KMS-11 (cell line): ENCODE data around the gene ARHGEF37.

Experiments used
- H2AFZ ChIP-seq: fragments of 200-600 bp; sonication (generic); 2 replicates; pipeline ENCODE4 v1.6.1; 2016; ENCODE audit warnings: antibody characterized with exemption, mixed run types, low read depth
- H3K27ac ChIP-seq: fragments of 200-600 bp; sonication (generic); 2 replicates; pipeline ENCODE4 v1.6.1; 2016; ENCODE audit warnings: mild to moderate bottlenecking, mixed run types
- H3K27me3 ChIP-seq: fragments of 200-600 bp; sonication (generic); 2 replicates; pipeline ENCODE4 v1.6.1; 2017; ENCODE audit warnings: mild to moderate bottlenecking, low read depth, mixed run types, moderate library complexity; ENCODE audit not compliant: insufficient read depth
- H3K36me3 ChIP-seq: fragments of 200-600 bp; sonication (generic); 2 replicates; pipeline ENCODE4 v1.6.1; 2017; ENCODE audit warnings: mild to moderate bottlenecking, mixed run types; ENCODE audit not compliant: insufficient read depth
- H3K4me1 ChIP-seq: fragments of 200-600 bp; sonication (generic); 2 replicates; pipeline ENCODE4 v1.6.1; 2016; ENCODE audit warnings: mild to moderate bottlenecking, low read depth, mixed run types; ENCODE audit not compliant: poor library complexity, severe bottlenecking
- H3K4me2 ChIP-seq: fragments of 200-600 bp; sonication (generic); 2 replicates; pipeline ENCODE4 v1.7.0; 2016; ENCODE audit warnings: mild to moderate bottlenecking, mixed run types
- H3K4me3 ChIP-seq: fragments of 200-600 bp; sonication (generic); IDR thresholded peaks from 2 replicates; pipeline ENCODE4 v1.6.1; 2017; ENCODE audit warnings: low read depth, low read length, mixed read lengths; ENCODE audit not compliant: insufficient read depth
- H3K79me2 ChIP-seq: fragments of 200-600 bp; sonication (generic); 2 replicates; pipeline ENCODE4 v1.6.1; 2016; ENCODE audit warnings: low read depth, mixed run types; ENCODE audit not compliant: insufficient read depth
- H3K9ac ChIP-seq: fragments of 200-600 bp; sonication (generic); 2 replicates; pipeline ENCODE4 v1.6.1; 2016; ENCODE audit warnings: mild to moderate bottlenecking, mixed run types
- H4K20me1 ChIP-seq: fragments of 200-600 bp; sonication (generic); 2 replicates; pipeline ENCODE4 v1.6.1; 2016; ENCODE audit warnings: mild to moderate bottlenecking, mixed run types; ENCODE audit not compliant: insufficient read depth
- CTCF ChIP-seq: fragments of 200-600 bp; sonication (generic); conservative IDR thresholded peaks from 2 replicates; pipeline ENCODE4 v1.6.1; 2017; ENCODE audit warnings: low read depth, mild to moderate bottlenecking, antibody characterized with exemption, low read length, moderate library complexity, mixed read lengths

Gene ARHGEF37

DNA sequence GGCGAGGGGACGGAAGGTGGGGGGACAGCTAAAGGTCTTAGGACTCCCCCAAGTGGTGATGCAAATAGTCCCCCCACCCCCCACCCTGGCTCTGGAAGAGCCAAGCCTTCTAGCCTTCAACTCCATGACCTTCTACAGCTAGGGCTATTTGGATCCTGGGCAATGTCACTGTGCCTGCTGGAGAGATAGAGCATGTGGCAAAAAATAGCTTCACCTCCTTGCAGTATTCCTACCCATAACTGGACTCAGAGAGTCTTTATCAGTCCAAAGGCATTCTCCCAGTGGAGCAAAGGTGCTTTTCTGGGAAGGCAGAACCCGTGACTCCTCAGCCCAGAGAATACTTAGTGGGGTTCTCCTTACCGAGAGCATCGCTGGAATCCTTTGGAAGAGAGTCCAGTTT lies 100.0 kb downstream of the ARHGEF37 start:
- no peak overlapping the region for H3K4me3 ChIP-seq
- no peaks in the 10 kb centered on the region for H3K79me2 ChIP-seq
- no peak overlapping the region for H3K27ac ChIP-seq
- no peaks in the 10 kb centered on the region for H4K20me1 ChIP-seq
- no peak overlapping the region for H3K4me2 ChIP-seq
- no peaks in the 10 kb centered on the region for H3K27me3 ChIP-seq
- H3K4me1 ChIP-seq: no peaks in the 10 kb centered on the region
- H2AFZ ChIP-seq: no peak overlapping the region
- H3K9ac ChIP-seq: no peak overlapping the region
- no peak for TF ChIP-seq CTCF
- no peaks in the 10 kb centered on the region for H3K36me3 ChIP-seq

- Histone ChIP-seq H3K9ac (no peak overlapping the region), H3K27ac (no peak overlapping the region), H3K4me1 (no peaks in the 10 kb centered on the region), H3K4me2 (no peak overlapping the region), H2AFZ (no peak overlapping the region), H3K4me3 (no peak overlapping the region), H3K36me3 (no peaks in the 10 kb centered on the region), H4K20me1 (no peaks in the 10 kb centered on the region), H3K27me3 (no peaks in the 10 kb centered on the region), H3K79me2 (no peaks in the 10 kb centered on the region)
- TF ChIP-seq CTCF: no peak
These were observed 100.6 kb downstream of the ARHGEF37 start for GRCh38 chr5:149681922-149682321.

DNA sequence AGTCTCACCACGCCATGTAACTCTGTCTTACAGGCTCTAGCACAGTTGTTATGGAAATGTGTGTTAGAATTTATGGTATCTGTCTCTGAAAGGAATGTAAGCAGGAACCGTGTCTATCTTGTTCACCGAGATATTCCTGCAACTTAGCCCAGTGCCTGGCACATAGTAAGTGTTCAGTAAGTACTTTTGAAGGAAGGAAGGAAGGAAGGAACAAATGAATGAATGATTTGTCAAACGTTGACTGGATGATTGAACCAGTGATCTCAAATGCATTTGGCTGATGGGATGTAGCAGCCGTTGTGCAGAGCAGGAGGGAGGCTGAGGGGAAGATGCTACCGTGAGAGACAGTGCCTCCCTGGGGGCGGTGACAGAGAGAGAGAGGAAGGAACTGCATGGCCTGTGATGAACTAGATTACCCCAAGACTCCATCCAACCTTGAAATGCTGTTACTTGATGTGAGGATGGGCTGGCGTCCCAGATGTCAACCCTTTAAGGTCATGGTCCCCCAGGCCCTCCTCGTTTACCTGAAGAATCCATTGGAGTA lies 101.3 kb downstream of the ARHGEF37 start:
- H3K27ac ChIP-seq: no peak overlapping the region
- no peak overlapping the region for H2AFZ ChIP-seq
- no peak for TF ChIP-seq CTCF
- H3K79me2 ChIP-seq: no peaks in the 10 kb centered on the region
- no peaks in the 10 kb centered on the region for H4K20me1 ChIP-seq
- H3K27me3 ChIP-seq: no peaks in the 10 kb centered on the region
- no peak overlapping the region for H3K4me2 ChIP-seq
- no peak overlapping the region for H3K4me3 ChIP-seq
- H3K9ac ChIP-seq: no peak overlapping the region
- no peaks in the 10 kb centered on the region for H3K4me1 ChIP-seq
- H3K36me3 ChIP-seq: no peaks in the 10 kb centered on the region

GRCh38 chr5:149683964-149684363 lies 102.7 kb downstream of the ARHGEF37 start:
- Histone ChIP-seq H3K27ac (no peak overlapping the region), H3K4me2 (no peak overlapping the region), H3K79me2 (no peaks in the 10 kb centered on the region), H3K36me3 (no peaks in the 10 kb centered on the region), H3K9ac (no peak overlapping the region), H2AFZ (no peak overlapping the region), H3K4me1 (no peaks in the 10 kb centered on the region), H3K4me3 (no peak overlapping the region), H3K27me3 (no peaks in the 10 kb centered on the region), H4K20me1 (no peaks in the 10 kb centered on the region)
- no peak for TF ChIP-seq CTCF

- H3K36me3 ChIP-seq: no peaks in the 10 kb centered on the region
- no peak overlapping the region for H2AFZ ChIP-seq
- no peak for TF ChIP-seq CTCF
- H3K4me3 ChIP-seq: no peak overlapping the region
- H4K20me1 ChIP-seq: no peaks in the 10 kb centered on the region
- H3K27me3 ChIP-seq: no peaks in the 10 kb centered on the region
- no peak overlapping the region for H3K9ac ChIP-seq
- H3K27ac ChIP-seq: no peak overlapping the region
- no peaks in the 10 kb centered on the region for H3K4me1 ChIP-seq
- no peak overlapping the region for H3K4me2 ChIP-seq
- H3K79me2 ChIP-seq: no peaks in the 10 kb centered on the region
These were observed 103.1 kb downstream of the ARHGEF37 start for GRCh38 chr5:149684371-149684770.
